DND-41 (cell line): ENCODE measurements around the gene FBXW7.

Source experiments
- EZH2 ChIP-seq: IDR thresholded peaks from 3 replicates; pipeline ENCODE4 v1.6.1; 2012; ENCODE audit warnings: borderline replicate concordance, low read depth, mild to moderate bottlenecking, moderate library complexity, low read length, inconsistent platforms; ENCODE audit not compliant: severe bottlenecking
- TF ChIP-seq, protein P1 (sequence below): IDR thresholded peaks from 2 replicates; pipeline ENCODE4 v1.5.1; 2012; ENCODE audit warnings: borderline replicate concordance, low read length, moderate library complexity, mild to moderate bottlenecking; ENCODE audit not compliant: poor library complexity, severe bottlenecking; ENCODE audit errors: extremely low read depth

DNA sequence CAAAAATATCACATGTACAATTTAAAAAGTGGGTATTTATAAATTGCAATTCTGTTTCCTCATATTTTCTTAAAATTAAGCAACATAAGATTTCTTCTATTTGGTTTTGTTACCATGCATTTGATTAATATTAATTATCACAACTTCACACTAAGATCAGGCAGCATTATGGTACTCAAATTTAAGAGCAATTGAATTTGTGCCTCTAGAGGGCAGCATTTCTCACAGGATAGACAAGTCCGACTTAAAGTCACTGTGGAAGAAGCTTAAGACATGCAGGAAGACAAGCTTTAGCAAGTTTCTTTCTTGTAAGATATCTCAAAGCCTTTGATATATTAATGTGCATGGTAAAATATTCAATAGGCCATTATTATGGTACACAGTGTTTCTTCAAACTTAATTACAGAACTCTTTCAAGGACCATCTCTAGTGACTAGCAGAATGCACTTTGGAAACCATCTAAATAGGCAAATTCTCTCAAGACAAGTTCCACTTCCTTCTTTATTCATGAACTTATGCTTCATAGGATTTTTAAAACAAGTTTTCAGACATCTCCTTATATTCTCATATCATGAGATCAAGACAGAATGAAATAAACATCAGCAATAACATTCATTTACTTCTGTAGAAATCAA, 35.0 kb downstream of the FBXW7 start:
- TF ChIP-seq, protein P1, sequence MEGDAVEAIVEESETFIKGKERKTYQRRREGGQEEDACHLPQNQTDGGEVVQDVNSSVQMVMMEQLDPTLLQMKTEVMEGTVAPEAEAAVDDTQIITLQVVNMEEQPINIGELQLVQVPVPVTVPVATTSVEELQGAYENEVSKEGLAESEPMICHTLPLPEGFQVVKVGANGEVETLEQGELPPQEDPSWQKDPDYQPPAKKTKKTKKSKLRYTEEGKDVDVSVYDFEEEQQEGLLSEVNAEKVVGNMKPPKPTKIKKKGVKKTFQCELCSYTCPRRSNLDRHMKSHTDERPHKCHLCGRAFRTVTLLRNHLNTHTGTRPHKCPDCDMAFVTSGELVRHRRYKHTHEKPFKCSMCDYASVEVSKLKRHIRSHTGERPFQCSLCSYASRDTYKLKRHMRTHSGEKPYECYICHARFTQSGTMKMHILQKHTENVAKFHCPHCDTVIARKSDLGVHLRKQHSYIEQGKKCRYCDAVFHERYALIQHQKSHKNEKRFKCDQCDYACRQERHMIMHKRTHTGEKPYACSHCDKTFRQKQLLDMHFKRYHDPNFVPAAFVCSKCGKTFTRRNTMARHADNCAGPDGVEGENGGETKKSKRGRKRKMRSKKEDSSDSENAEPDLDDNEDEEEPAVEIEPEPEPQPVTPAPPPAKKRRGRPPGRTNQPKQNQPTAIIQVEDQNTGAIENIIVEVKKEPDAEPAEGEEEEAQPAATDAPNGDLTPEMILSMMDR: peak; percentile 88
- TF ChIP-seq EZH2: no peak
